Glomerular visceral epithelial cell (primary cell): ENCODE measurements around the gene CDH8.
"Not testable (repeated sequence)": the region's sequence is repeated elsewhere in the genome, so short reads cannot be mapped to it uniquely, and the experiment has no call there.

Source experiments
- DNase-seq: peaks from one replicate; pipeline ENCODE4 v3.0.0-alpha.2; 2016; ENCODE audit errors: extremely low spot score

CDH8 gene

GRCh38 chr16:61797296-61797795 is 238.9 kb downstream of the CDH8 start:
- no peak for DNase-seq

- peak; percentile 89 for DNase-seq
These were observed 243.9 kb downstream of the CDH8 start for GRCh38 chr16:61792194-61792909.

- DNase-seq = no peak
These were observed 244.8 kb downstream of the CDH8 start for GRCh38 chr16:61791464-61791863.

GRCh38 chr16:61781855-61782254 is 254.4 kb downstream of the CDH8 start:
- DNase-seq = not testable (repeated sequence)

DNA sequence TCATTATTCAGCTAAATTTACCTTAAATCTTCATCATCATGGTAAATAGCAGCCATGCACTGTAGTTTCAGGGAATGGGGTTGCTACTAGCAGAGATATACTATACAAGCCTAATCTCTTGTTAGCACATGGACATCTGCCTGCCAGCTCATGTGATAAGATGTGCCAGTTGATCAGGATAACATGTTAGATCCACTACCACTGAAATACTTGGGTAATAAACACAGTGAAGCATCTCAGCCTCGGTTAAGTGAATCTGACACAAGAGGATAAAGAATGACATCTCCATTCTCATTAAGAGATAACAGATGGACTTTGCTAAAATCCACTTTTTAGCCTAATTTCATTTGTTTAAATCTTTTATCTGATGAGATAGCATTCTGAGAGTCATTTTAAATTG is 256.1 kb downstream of the CDH8 start:
- DNase-seq = no peak

- DNase-seq = no peak
These were observed 265.9 kb downstream of the CDH8 start for GRCh38 chr16:61770301-61770700.

GRCh38 chr16:61763991-61764390 is 272.2 kb downstream of the CDH8 start:
- DNase-seq = no peak

DNA sequence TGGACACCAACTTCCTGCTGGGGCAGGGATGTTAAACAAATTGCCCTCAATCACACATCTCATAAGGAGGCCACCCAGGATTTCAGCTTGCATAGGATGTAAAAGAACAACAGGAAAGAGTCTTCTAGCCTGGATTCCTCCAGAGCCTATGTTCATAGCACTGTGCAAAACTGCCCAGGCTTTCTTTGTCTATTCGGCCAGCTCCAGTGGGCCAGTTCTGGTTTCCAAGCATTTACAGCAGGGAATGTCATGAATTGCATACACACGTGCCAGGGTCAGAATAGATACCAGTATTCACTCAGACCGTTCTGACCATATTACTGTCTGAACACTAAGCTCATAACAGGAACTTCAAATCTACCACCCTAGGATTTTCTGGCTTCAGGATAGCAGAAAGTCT is 273.2 kb downstream of the CDH8 start:
- no peak for DNase-seq

DNA sequence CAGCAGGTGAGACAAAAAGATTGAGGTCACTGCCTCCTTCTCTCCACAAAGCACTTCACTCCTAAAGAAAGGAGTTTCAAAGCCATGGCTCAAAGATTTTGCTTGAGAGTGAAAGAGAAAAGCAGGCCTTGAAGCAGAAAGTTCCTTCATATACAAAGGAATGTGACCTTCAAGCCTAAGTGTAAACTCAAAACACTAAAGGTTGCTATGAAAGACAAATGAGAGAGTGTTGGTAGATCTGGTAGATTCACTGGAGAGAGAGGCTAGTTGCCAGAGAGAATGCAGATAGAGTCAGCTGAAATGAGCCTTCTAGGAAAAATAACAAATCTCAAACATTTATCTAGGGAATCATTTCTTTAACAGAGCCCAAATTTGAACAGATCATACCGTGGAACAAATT is 305.2 kb downstream of the CDH8 start:
- DNase-seq = no peak

- no peak for DNase-seq
These were observed 309.5 kb downstream of the CDH8 start for GRCh38 chr16:61726701-61727100.

DNA sequence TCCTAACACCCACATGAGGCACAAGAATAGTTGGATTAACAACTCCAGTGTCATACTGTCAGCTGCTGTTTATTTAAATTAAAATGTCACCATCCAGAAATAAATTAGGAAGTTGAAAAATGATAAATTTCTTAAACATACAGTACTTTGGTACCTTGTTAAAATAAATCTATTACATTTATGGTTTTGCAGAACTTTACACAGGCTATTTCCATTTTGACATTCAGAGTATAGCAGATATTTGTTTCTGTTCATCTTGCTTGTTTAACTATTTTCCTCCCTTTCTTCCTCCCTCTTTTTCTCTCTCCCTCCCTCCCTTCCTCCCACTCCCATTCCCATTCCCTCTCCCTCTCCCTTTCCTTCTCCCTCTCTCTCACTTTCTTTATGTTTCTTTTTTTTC is 310.1 kb downstream of the CDH8 start:
- no peak for DNase-seq

GRCh38 chr16:61721544-61721943 is 314.7 kb downstream of the CDH8 start:
- no peak for DNase-seq

- DNase-seq = no peak
These were observed 320.8 kb downstream of the CDH8 start for GRCh38 chr16:61715393-61715792.

- DNase-seq = no peak
These were observed 322.5 kb downstream of the CDH8 start for GRCh38 chr16:61713787-61714186.

DNA sequence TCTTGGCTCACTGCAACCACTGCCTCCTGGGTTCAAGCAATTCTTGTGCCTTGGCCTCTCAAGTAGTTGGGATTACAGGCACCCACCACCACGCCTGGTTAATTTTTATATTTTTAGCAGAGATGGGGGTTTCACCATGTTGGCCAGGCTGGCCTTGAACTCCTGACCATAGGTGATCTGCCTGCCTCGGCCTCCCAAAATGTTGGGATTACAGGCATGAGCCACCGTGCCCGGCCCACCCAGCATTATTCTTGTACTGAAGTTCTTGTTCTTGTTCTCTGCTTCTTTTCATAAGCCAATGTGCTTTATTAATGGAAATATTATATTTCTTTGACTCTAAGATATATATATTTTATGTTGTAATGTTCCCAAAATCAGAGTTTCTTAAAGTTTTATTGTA is 336.6 kb downstream of the CDH8 start:
- DNase-seq = not testable (repeated sequence)

- no peak for DNase-seq
These were observed 351.7 kb downstream of the CDH8 start for GRCh38 chr16:61684541-61684940.

DNA sequence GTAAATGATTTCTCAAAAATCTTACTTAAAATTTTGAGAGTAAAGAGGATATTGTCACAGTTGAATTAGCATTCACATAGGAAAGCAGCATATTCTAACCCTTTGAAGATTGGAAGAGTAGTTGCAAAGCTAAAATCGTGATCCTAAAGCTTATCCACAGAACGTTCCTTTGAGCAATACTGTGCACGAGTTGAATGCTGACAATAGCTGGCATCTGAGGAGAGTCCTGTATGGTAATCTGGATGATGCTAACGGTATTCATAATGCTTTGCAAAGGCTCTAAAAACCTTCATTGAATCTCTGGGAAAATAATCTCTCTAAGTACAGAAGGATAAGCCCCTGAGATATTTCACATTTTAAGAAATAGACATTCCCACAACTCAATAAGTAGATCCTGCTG is 354.6 kb downstream of the CDH8 start:
- DNase-seq = no peak

- DNase-seq = no peak
These were observed 355.1 kb downstream of the CDH8 start for GRCh38 chr16:61681124-61681523.

- no peak for DNase-seq
These were observed 358.1 kb downstream of the CDH8 start for GRCh38 chr16:61678182-61678581.

DNA sequence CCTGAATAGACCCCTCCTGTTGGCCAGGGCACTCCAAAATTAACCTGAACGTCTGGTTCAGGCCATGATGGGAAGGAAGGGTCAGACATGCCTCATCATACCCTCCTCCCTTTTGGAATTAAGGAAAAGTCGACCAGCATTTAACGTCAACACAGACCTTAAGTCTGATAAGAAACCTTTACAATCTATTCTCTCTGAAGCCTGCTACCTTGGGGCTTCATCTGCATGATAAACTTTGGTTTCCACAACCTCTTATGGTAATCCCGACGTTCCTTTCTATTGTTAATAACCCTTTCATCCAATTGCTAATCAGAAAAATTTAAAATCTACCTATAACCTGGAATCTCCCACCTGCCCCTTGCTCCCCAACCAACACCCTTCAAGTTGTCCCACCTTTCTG is 358.5 kb downstream of the CDH8 start:
- DNase-seq = no peak

- no peak for DNase-seq
These were observed 359.5 kb downstream of the CDH8 start for GRCh38 chr16:61676740-61677139.

DNA sequence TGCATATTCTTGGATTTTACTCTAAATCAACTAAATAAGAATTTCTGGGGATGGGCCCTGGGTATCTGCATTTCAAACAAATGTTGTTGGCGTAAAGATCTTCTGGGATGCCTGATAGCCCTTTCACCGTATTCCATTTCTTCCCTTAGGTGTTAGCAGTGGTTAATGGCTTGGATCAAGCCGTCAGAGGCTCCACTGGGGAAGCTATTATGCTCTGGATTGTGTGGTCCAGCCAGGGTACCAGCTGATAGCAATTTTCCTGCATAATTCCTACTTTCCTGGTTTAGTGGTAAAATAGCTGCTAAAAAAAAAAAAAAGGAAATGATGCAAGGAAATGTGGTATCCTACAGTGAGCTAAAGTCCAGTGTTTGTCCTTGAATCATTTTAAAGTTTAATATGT is 365.1 kb downstream of the CDH8 start:
- no peak for DNase-seq

DNA sequence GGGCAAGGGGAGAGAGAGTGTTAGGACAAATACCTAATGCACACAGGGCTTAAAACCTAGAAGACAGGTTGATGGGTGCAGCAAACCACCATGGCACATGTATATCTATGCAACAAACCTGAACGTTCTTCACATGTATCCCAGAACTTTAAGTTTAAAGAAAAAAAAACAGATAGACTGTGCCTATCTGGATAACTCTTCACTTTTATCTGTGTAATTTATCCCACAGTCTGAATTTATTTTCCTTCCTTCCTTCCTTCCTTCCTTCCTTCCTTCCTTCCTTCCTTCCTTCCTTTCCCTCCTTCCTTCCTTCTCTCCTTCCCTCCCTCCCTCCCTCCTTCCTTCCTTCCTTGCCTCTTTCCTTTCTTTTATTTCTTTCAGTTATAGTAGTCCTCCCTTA is 370.7 kb downstream of the CDH8 start:
- no peak for DNase-seq

- no peak for DNase-seq
These were observed 376.3 kb downstream of the CDH8 start for GRCh38 chr16:61659936-61660335.
